ENCODE results near the gene CALU. TPM values are rescaled to one million over a fixed set of nuclear protein-coding genes. Genes with fewer than 3 reads are reported as not detected.
A peak's percentile ranks its signal among the peaks of the same experiment; 100 is the strongest.

Gene CALU
- 30.8 TPM for total RNA-seq (2013)
- polyA plus RNA-seq (10 to 100 TPM; 13.8 to 44.0 (median 33.2) TPM), polyA minus RNA-seq (8.2 and 14.2 TPM in 2 replicates), total RNA-seq (24.1 to 77.3 (median 56.6) reads per million in 11 experiments)

DNA sequence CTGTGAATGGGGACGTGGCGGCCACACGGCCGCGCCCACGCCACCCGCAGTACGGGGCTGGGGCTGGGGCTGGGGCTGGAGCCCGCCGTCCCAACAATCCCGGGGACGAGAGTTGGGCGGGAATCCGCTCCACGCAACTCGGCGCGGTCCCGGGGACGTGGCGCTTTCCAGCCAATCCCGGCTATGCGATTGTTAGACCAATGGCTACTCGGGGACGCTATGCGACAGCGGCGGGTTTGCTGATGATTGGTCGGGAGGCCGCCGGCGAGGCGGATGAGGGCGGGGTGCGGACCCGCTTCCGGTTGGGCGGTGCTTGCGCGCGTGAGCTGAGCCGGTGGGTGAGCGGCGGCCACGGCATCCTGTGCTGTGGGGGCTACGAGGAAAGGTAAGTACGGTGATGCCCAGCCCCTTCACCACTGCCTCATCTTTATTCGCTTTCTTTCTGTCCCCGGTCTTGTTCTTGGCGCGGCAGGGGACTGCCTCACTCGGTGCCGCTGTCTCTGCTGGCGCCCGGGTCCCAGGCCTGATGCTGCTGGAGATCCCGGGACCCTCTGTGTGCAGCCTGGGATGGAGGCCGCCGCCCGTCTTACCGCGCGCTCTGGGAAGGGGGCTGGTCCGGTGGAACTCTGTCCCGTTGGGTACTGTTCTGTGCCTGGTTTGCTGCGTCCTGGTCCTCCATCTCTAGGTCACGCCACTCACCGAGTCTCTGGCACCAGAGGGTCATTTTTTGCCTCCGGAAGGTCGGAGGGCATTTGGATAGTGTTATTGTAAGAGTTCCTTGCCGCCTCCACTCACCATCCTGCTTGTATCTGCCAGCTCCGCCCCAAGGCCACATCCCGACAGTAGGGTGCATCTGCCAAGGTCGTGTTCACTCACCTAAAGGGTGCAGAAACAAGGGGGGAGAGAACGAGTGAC lies at the start of gene CALU:
TSS of gene CALU (plus strand) at position 312 of the 915 bp plus-strand sequence. CDS start 9,225 bp downstream, outside the sequence.
- peaks cover 37 to 47% of the 10 kb centered on the region in 2 donors for H3K4me1 ChIP-seq (ENCODE audit: control insufficient read depth in 1 of 2, insufficient read depth in 2 of 2, low read length in 2 of 2)
- H3K4me2 ChIP-seq (replicated peaks; ENCODE audit: extremely low read depth, low read length, poor library complexity, severe bottlenecking), result peak within 1 kb of the TSS; percentile 97
- peaks cover 30% of the 10 kb centered on the region for H3K4me1 Mint-ChIP-seq
- peak within 1 kb of the TSS; percentile 94 to 99 (median 97) for H3K4me3 ChIP-seq (replicated peaks in 1 of 3; ENCODE audit: low read depth in 2 of 3, low read length in 3 of 3)
- H3K27me3 Mint-ChIP-seq (ENCODE audit: low read depth in 3 of 3), result peaks cover 0 to 2% (median 0%) of the 10 kb centered on the region in 3 donors
- intact Hi-C loops (cut with micrococcal nuclease), result no loop called here
- DNase-seq, result peak; percentile 86 to 93 (median 87)
- H3K9me3 ChIP-seq (replicated peaks in 1 of 2; ENCODE audit: control insufficient read depth in 1 of 2, insufficient read depth in 1 of 2, low read length in 2 of 2), result no peaks in the 10 kb centered on the region
- H4K20me1 ChIP-seq (ENCODE audit: insufficient read depth, low read length), result peaks cover 8% of the 10 kb centered on the region
- peak within 1 kb of the TSS; percentile 98 for H2AFZ ChIP-seq (ENCODE audit: insufficient read depth, low read depth, low read length, poor library complexity, severe bottlenecking)
- WGBS (ENCODE audit: insufficient coverage), result under 1% methylated on average over 65 of the region's 74 CpGs
- TF ChIP-seq, protein P1, sequence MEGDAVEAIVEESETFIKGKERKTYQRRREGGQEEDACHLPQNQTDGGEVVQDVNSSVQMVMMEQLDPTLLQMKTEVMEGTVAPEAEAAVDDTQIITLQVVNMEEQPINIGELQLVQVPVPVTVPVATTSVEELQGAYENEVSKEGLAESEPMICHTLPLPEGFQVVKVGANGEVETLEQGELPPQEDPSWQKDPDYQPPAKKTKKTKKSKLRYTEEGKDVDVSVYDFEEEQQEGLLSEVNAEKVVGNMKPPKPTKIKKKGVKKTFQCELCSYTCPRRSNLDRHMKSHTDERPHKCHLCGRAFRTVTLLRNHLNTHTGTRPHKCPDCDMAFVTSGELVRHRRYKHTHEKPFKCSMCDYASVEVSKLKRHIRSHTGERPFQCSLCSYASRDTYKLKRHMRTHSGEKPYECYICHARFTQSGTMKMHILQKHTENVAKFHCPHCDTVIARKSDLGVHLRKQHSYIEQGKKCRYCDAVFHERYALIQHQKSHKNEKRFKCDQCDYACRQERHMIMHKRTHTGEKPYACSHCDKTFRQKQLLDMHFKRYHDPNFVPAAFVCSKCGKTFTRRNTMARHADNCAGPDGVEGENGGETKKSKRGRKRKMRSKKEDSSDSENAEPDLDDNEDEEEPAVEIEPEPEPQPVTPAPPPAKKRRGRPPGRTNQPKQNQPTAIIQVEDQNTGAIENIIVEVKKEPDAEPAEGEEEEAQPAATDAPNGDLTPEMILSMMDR (IDR thresholded peaks at IDR 0.05), result no peak
- peak within 1 kb of the TSS; percentile 96 to 99 for H3K4me3 Mint-ChIP-seq
- peak within 1 kb of the TSS; percentile 92 for H3K9ac ChIP-seq (ENCODE audit: insufficient read depth, low read length, poor library complexity, severe bottlenecking)
- H3K27ac Mint-ChIP-seq, result peak within 1 kb of the TSS; percentile 93 to 96 (median 95)
- H3K79me2 ChIP-seq (ENCODE audit: insufficient read depth, low read length), result peaks cover 52% of the 10 kb centered on the region
- H3K27me3 ChIP-seq (ENCODE audit: control insufficient read depth in 2 of 2, insufficient read depth in 2 of 2, low read length in 2 of 2), result no peaks in the 10 kb centered on the region
- H3K36me3 ChIP-seq (replicated peaks in 1 of 2; ENCODE audit: control insufficient read depth in 1 of 2, insufficient read depth in 2 of 2, low read length in 2 of 2), result no peaks in the 10 kb centered on the region
- peak within 1 kb of the TSS; percentile 69 to 94 for H3K27ac ChIP-seq (ENCODE audit: low read depth in 1 of 2, low read length in 2 of 2)
- peaks cover 0 to 4% of the 10 kb centered on the region in 2 donors for H3K36me3 Mint-ChIP-seq
- H3K9me3 Mint-ChIP-seq, result peaks cover 0 to 3% (median 0%) of the 10 kb centered on the region in 7 donors

DNA sequence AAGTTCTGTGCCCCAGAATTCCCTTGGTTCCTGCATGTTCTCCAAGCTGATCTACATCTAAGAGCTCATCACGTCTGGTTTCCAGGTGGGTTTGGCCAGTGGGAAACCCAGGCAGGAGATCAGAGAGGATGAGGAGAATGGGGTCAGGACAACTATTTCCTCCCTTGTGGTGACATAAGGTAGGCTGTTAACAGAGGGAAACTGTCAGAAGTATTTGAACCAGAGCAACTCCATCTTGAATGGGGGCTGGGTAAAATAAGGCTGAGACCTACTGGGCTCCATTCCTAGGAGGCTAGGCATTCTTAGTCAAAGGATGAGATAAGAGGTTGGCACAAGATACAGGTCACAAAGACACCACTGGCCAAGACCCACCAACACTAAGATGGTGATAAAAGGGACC lies 47.9 kb upstream of the CALU start:
- Histone ChIP-seq H3K36me3 (replicated peaks in 1 of 2; ENCODE audit: control insufficient read depth in 1 of 2, insufficient read depth in 2 of 2, low read length in 2 of 2) (no peaks in the 10 kb centered on the region), H2AFZ (ENCODE audit: insufficient read depth, low read depth, low read length, poor library complexity, severe bottlenecking) (no peak overlapping the region), H3K9ac (ENCODE audit: insufficient read depth, low read length, poor library complexity, severe bottlenecking) (no peak overlapping the region), H4K20me1 (ENCODE audit: insufficient read depth, low read length) (no peaks in the 10 kb centered on the region), H3K9me3 (replicated peaks in 1 of 2; ENCODE audit: control insufficient read depth in 1 of 2, insufficient read depth in 1 of 2, low read length in 2 of 2) (no peaks in the 10 kb centered on the region), H3K27ac (ENCODE audit: low read depth in 1 of 2, low read length in 2 of 2) (no peak overlapping the region), H3K4me2 (replicated peaks; ENCODE audit: extremely low read depth, low read length, poor library complexity, severe bottlenecking) (no peak overlapping the region), H3K79me2 (ENCODE audit: insufficient read depth, low read length) (no peaks in the 10 kb centered on the region), H3K4me3 (replicated peaks in 1 of 3; ENCODE audit: low read depth in 2 of 3, low read length in 3 of 3) (no peak overlapping the region), H3K27me3 (ENCODE audit: control insufficient read depth in 2 of 2, insufficient read depth in 2 of 2, low read length in 2 of 2) (peaks cover 3% of the 10 kb centered on the region in 2 donors), H3K4me1 (ENCODE audit: control insufficient read depth in 1 of 2, insufficient read depth in 2 of 2, low read length in 2 of 2) (no peaks in the 10 kb centered on the region)
- Mint-ChIP-seq H3K27ac (peak overlapping the region in 1 of 7 donors; percentile 86), H3K27me3 (ENCODE audit: low read depth in 3 of 3) (peaks cover 4 to 19% (median 12%) of the 10 kb centered on the region in 3 donors), H3K9me3 (peaks cover 0 to 4% (median 0%) of the 10 kb centered on the region in 7 donors), H3K4me1 (no peaks in the 10 kb centered on the region), H3K4me3 (no peak overlapping the region), H3K36me3 (no peaks in the 10 kb centered on the region)
- TF ChIP-seq, protein P1 (IDR thresholded peaks at IDR 0.05), result no peak
- no peak for DNase-seq
- WGBS (ENCODE audit: insufficient coverage), result no CpG with 5 or more reads among the region's 1 CpG
- intact Hi-C loops (cut with micrococcal nuclease), result no loop called here

Data from CD14-positive monocyte (primary cell).